Hepatocyte (in vitro differentiated cells): ENCODE data around the gene OBP2B.

ENCODE experiments used
- CTCF ChIP-seq: fragments of 200-600 bp; sonication (generic); IDR thresholded peaks from 2 replicates; pipeline ENCODE4 v1.5.1; 2016; ENCODE audit warnings: antibody characterized with exemption, mild to moderate bottlenecking; ENCODE audit not compliant: poor library complexity
- EZH2 ChIP-seq: fragments of 200-600 bp; sonication (generic); IDR thresholded peaks from 2 replicates; pipeline ENCODE4 v1.6.1; 2016; ENCODE audit warnings: antibody characterized with exemption, mild to moderate bottlenecking, borderline replicate concordance
- EZH2phosphoT487 ChIP-seq: fragments of 200-600 bp; sonication (generic); IDR thresholded peaks from one replicate; pipeline ENCODE4 v1.6.1; 2018; ENCODE audit warnings: antibody characterized with exemption, mild to moderate bottlenecking, low read depth, moderate library complexity; ENCODE audit not compliant: unreplicated experiment, severe bottlenecking

GRCh38 chr9:133204335-133204992, 4.6 kb downstream of the OBP2B start:
- TF ChIP-seq CTCF (no peak), EZH2phosphoT487 (no peak), EZH2 (no peak)
